ENCODE results near the gene SOX1. TPM values are rescaled to one million over a fixed set of nuclear protein-coding genes. Genes with fewer than 3 reads are reported as not detected.

Gene SOX1
- polyA plus RNA-seq, 3 donors, result not detected

GRCh38 chr13:112118451-112119064 is 51.6 kb downstream of the SOX1 start:
- H3K9ac ChIP-seq (ENCODE audit: insufficient read depth, low read length, poor library complexity, severe bottlenecking), result no peak overlapping the region
- no peaks in the 10 kb centered on the region for H3K9me3 ChIP-seq (replicated peaks in 1 of 2; ENCODE audit: control insufficient read depth in 1 of 2, insufficient read depth in 1 of 2, low read length in 2 of 2)
- Mint-ChIP-seq H3K36me3 (no peaks in the 10 kb centered on the region), H3K4me1 (no peaks in the 10 kb centered on the region), H3K27me3 (ENCODE audit: low read depth in 3 of 3) (peaks cover 4 to 14% (median 11%) of the 10 kb centered on the region in 3 donors), H3K27ac (no peak overlapping the region), H3K4me3 (no peak overlapping the region), H3K9me3 (peaks cover 0 to 5% (median 0%) of the 10 kb centered on the region in 7 donors)
- H3K4me3 ChIP-seq (replicated peaks in 1 of 3; ENCODE audit: low read depth in 2 of 3, low read length in 3 of 3), result no peak overlapping the region
- no peaks in the 10 kb centered on the region for H3K27me3 ChIP-seq (ENCODE audit: control insufficient read depth in 2 of 2, insufficient read depth in 2 of 2, low read length in 2 of 2)
- DNase-seq, result no peak
- TF ChIP-seq CTCF (IDR thresholded peaks at IDR 0.05), result no peak
- H3K27ac ChIP-seq (ENCODE audit: low read depth in 1 of 2, low read length in 2 of 2), result no peak overlapping the region
- no peak overlapping the region for H2AFZ ChIP-seq (ENCODE audit: insufficient read depth, low read depth, low read length, poor library complexity, severe bottlenecking)
- no peak overlapping the region for H3K4me2 ChIP-seq (replicated peaks; ENCODE audit: extremely low read depth, low read length, poor library complexity, severe bottlenecking)
- no peaks in the 10 kb centered on the region for H3K79me2 ChIP-seq (ENCODE audit: insufficient read depth, low read length)
- H4K20me1 ChIP-seq (ENCODE audit: insufficient read depth, low read length), result no peaks in the 10 kb centered on the region
- no peaks in the 10 kb centered on the region for H3K4me1 ChIP-seq (ENCODE audit: control insufficient read depth in 1 of 2, insufficient read depth in 2 of 2, low read length in 2 of 2)
- H3K36me3 ChIP-seq (replicated peaks in 1 of 2; ENCODE audit: control insufficient read depth in 1 of 2, insufficient read depth in 2 of 2, low read length in 2 of 2), result no peaks in the 10 kb centered on the region
- intact Hi-C loops (cut with micrococcal nuclease), result no loop called here
- 82% methylated on average over 22 of the region's 23 CpGs for WGBS (ENCODE audit: insufficient coverage)

GRCh38 chr13:112119192-112120030 is 52.5 kb downstream of the SOX1 start:
- Histone ChIP-seq H3K9me3 (replicated peaks in 1 of 2; ENCODE audit: control insufficient read depth in 1 of 2, insufficient read depth in 1 of 2, low read length in 2 of 2) (no peaks in the 10 kb centered on the region), H3K4me3 (replicated peaks in 1 of 3; ENCODE audit: low read depth in 2 of 3, low read length in 3 of 3) (no peak overlapping the region), H3K9ac (ENCODE audit: insufficient read depth, low read length, poor library complexity, severe bottlenecking) (no peak overlapping the region), H3K36me3 (replicated peaks in 1 of 2; ENCODE audit: control insufficient read depth in 1 of 2, insufficient read depth in 2 of 2, low read length in 2 of 2) (no peaks in the 10 kb centered on the region), H3K27ac (ENCODE audit: low read depth in 1 of 2, low read length in 2 of 2) (no peak overlapping the region), H3K4me2 (replicated peaks; ENCODE audit: extremely low read depth, low read length, poor library complexity, severe bottlenecking) (no peak overlapping the region), H3K4me1 (ENCODE audit: control insufficient read depth in 1 of 2, insufficient read depth in 2 of 2, low read length in 2 of 2) (no peaks in the 10 kb centered on the region), H3K79me2 (ENCODE audit: insufficient read depth, low read length) (no peaks in the 10 kb centered on the region), H4K20me1 (ENCODE audit: insufficient read depth, low read length) (no peaks in the 10 kb centered on the region), H2AFZ (ENCODE audit: insufficient read depth, low read depth, low read length, poor library complexity, severe bottlenecking) (no peak overlapping the region), H3K27me3 (ENCODE audit: control insufficient read depth in 2 of 2, insufficient read depth in 2 of 2, low read length in 2 of 2) (no peaks in the 10 kb centered on the region)
- peaks cover 4 to 13% (median 12%) of the 10 kb centered on the region in 3 donors for H3K27me3 Mint-ChIP-seq (ENCODE audit: low read depth in 3 of 3)
- peak overlapping the region in 1 of 7 donors; percentile 37 for H3K27ac Mint-ChIP-seq
- no peaks in the 10 kb centered on the region for H3K4me1 Mint-ChIP-seq
- no peak for DNase-seq
- WGBS (ENCODE audit: insufficient coverage), result 88% methylated on average over 11 of the region's 14 CpGs
- H3K36me3 Mint-ChIP-seq, result no peaks in the 10 kb centered on the region
- intact Hi-C loops (cut with micrococcal nuclease), result no loop called here
- no peak overlapping the region for H3K4me3 Mint-ChIP-seq
- no peak for TF ChIP-seq CTCF (IDR thresholded peaks at IDR 0.05)
- peaks cover 0 to 5% (median 0%) of the 10 kb centered on the region in 7 donors for H3K9me3 Mint-ChIP-seq
